SK-N-SH (cell line): ENCODE results near the gene FLACC1. TPM values are rescaled to one million over a fixed set of nuclear protein-coding genes. Genes with fewer than 3 reads are reported as not detected.

Source experiments
- CTCF ChIA-PET: fragments of 300-600, 350-600 bp; formaldehyde crosslinking; extraction: SDS; loops from one replicate; lab custom pipeline; 2021; lab: Yijun Ruan, JAX
- POLR2A ChIA-PET: fragments of 350-600 bp; sonication (Branson Sonifier 250); formaldehyde crosslinking; extraction: SDS; loops from one replicate; lab custom pipeline; 2020; ENCODE audit warnings: antibody characterized with exemption, inconsistent platforms; lab: Yijun Ruan, JAX
- DNase-seq: peaks from one replicate; pipeline ENCODE4 v3.0.0; 2012
- H2AFZ ChIP-seq: fragments of 200-600 bp; sonication (generic); 2 replicates; pipeline ENCODE4 v1.8.1; 2016; ENCODE audit warnings: antibody characterized with exemption, mild to moderate bottlenecking, low read depth
- H3F3A ChIP-seq: fragments of 200-600 bp; sonication (generic); replicated peaks from 2 replicates; pipeline ENCODE3; 2016; ENCODE audit warnings: antibody characterized with exemption, mild to moderate bottlenecking; ENCODE audit not compliant: insufficient read depth
- H3K27ac ChIP-seq, 2 experiments: fragments of 200-500 bp in 1 of 2; fragments of 200-600 bp in 1 of 2; sonication (Bioruptor generic) in 1 of 2; sonication (generic), shearing (Covaris generic) in 1 of 2; 2 replicates each; pipeline versions ENCODE4 v1.5.1 to v1.6.1; 2014 to 2016; ENCODE audit warnings: low read depth in 2 of 2, inconsistent platforms in 1 of 2, low read length in 1 of 2, mild to moderate bottlenecking in 1 of 2, mixed read lengths in 1 of 2
- H3K27me3 ChIP-seq: fragments of 200-600 bp; sonication (generic), shearing (Covaris generic); 2 replicates; pipeline ENCODE4 v1.6.1; 2016; ENCODE audit warnings: mixed run types; ENCODE audit not compliant: insufficient read depth
- H3K36me3 ChIP-seq, 2 experiments: fragments of 200-500 bp in 1 of 2; fragments of 200-600 bp in 1 of 2; sonication (Bioruptor generic) in 1 of 2; sonication (generic) in 1 of 2; replicated peaks in 1 of 2; 2 replicates each; pipeline versions ENCODE3 to v1.5.1; 2014 to 2016; ENCODE audit warnings: low read length in 1 of 2, mild to moderate bottlenecking in 1 of 2; ENCODE audit not compliant: insufficient read depth in 2 of 2, control insufficient read depth in 1 of 2
- H3K4me1 ChIP-seq, 2 experiments: fragments of 200-500 bp in 1 of 2; fragments of 200-600 bp in 1 of 2; sonication (Bioruptor generic) in 1 of 2; sonication (generic), shearing (Covaris generic) in 1 of 2; 2 replicates each; pipeline versions ENCODE4 v1.5.1 to v1.6.1; 2014 to 2016; ENCODE audit warnings: low read depth in 1 of 2, low read length in 1 of 2, mixed run types in 1 of 2; ENCODE audit not compliant: insufficient read depth in 2 of 2, control insufficient read depth in 1 of 2
- H3K4me2 ChIP-seq: fragments of 200-600 bp; sonication (generic), shearing (Covaris generic); 2 replicates; pipeline ENCODE4 v1.6.1; 2017; ENCODE audit warnings: mixed run types
- H3K4me3 ChIP-seq, 2 experiments: fragments of 200-500 bp in 1 of 2; fragments of 200-600 bp in 1 of 2; sonication (Bioruptor generic) in 1 of 2; sonication (generic), shearing (Covaris generic) in 1 of 2; 2 replicates each; pipeline versions ENCODE4 v1.5.1 to v1.8.1; 2014 to 2016; ENCODE audit warnings: low read depth in 2 of 2, inconsistent platforms in 1 of 2, low read length in 1 of 2, mild to moderate bottlenecking in 1 of 2, mixed read lengths in 1 of 2, moderate library complexity in 1 of 2
- H3K79me2 ChIP-seq: fragments of 200-600 bp; sonication (generic); 2 replicates; pipeline ENCODE4 v1.8.1; 2017; ENCODE audit warnings: mild to moderate bottlenecking; ENCODE audit not compliant: insufficient read depth
- H3K9ac ChIP-seq: fragments of 200-600 bp; sonication (generic); 2 replicates; pipeline ENCODE4 v1.6.1; 2017; ENCODE audit warnings: mixed run types
- H3K9me2 ChIP-seq: fragments of 200-600 bp; sonication (generic); 2 replicates; pipeline ENCODE4 v1.6.1; 2017; ENCODE audit warnings: mixed run types
- H3K9me3 ChIP-seq: fragments of 200-600 bp; sonication (generic); 2 replicates; pipeline ENCODE4 v1.6.1; 2017; ENCODE audit warnings: mixed run types, mild to moderate bottlenecking, moderate library complexity
- H4K20me1 ChIP-seq: fragments of 200-600 bp; sonication (generic); 2 replicates; pipeline ENCODE4 v1.6.1; 2017; ENCODE audit warnings: mild to moderate bottlenecking, mixed run types; ENCODE audit not compliant: insufficient read depth
- CHD2 ChIP-seq: fragments of 150-350 bp; IDR thresholded peaks from 2 replicates; pipeline ENCODE4 v1.6.1; 2018; ENCODE audit warnings: low read length; ENCODE audit not compliant: partially characterized antibody
- ELF1 ChIP-seq: IDR thresholded peaks from 2 replicates; pipeline ENCODE4 v1.4.0; 2012
- EZH2phosphoT487 ChIP-seq: fragments of 200-600 bp; sonication (generic); IDR thresholded peaks from 2 replicates; pipeline ENCODE4 v1.6.1; 2017; ENCODE audit warnings: low read depth, mixed run types, mild to moderate bottlenecking, antibody characterized with exemption, moderate library complexity, borderline replicate concordance
- FOSL2 ChIP-seq: IDR thresholded peaks from 2 replicates; pipeline ENCODE4 v1.4.0; 2012; ENCODE audit warnings: low read depth, mild to moderate bottlenecking, moderate library complexity, borderline replicate concordance
- FOXJ3 ChIP-seq: sonication (generic); formaldehyde crosslinking; IDR thresholded peaks from 2 replicates; pipeline ENCODE4 v1.5.1; 2020; ENCODE audit warnings: mild to moderate bottlenecking, missing genetic modification reagents
- FOXM1 ChIP-seq: IDR thresholded peaks from 2 replicates; pipeline ENCODE4 v1.4.0; 2012; ENCODE audit warnings: low read depth, mild to moderate bottlenecking
- GABPA ChIP-seq: IDR thresholded peaks from 2 replicates; pipeline ENCODE4 v1.4.0; 2012; ENCODE audit warnings: low read depth, mild to moderate bottlenecking
- GATA2 ChIP-seq: sonication (generic); formaldehyde crosslinking; IDR thresholded peaks from 2 replicates; pipeline ENCODE4 v1.5.0; 2020; ENCODE audit warnings: mild to moderate bottlenecking, missing genetic modification reagents
- MEF2A ChIP-seq: IDR thresholded peaks from 2 replicates; pipeline ENCODE4 v1.4.0; 2012; ENCODE audit warnings: low read depth, borderline replicate concordance
- MXI1 ChIP-seq: IDR thresholded peaks from 2 replicates; pipeline ENCODE4 v1.6.1; 2012; ENCODE audit warnings: mild to moderate bottlenecking, low read depth, low read length, improper control_type of control experiment
- NFIC ChIP-seq: IDR thresholded peaks from 2 replicates; pipeline ENCODE4 v1.4.0; 2012; ENCODE audit warnings: borderline replicate concordance
- NRF1 ChIP-seq: IDR thresholded peaks from 2 replicates; pipeline ENCODE4 v1.6.1; 2012; ENCODE audit warnings: low read depth, mild to moderate bottlenecking, low read length
- RCOR1 ChIP-seq: fragments of 150-350 bp; IDR thresholded peaks from 2 replicates; pipeline ENCODE4 v1.6.1; 2017; ENCODE audit warnings: antibody characterized with exemption, low read length
- SMC3 ChIP-seq: IDR thresholded peaks from 2 replicates; pipeline ENCODE4 v1.6.1; 2012; ENCODE audit warnings: low read depth, low read length, improper control_type of control experiment
- YY1 ChIP-seq: IDR thresholded peaks from 2 replicates; pipeline ENCODE4 v1.4.0; 2012; ENCODE audit warnings: low read depth, mild to moderate bottlenecking
- WGBS: methylation state at CpG from one replicate; pipeline ENCODE4 v1.1.6; 2017; ENCODE audit warnings: low lambda C conversion rate; 5-methylcytosine and 5-hydroxymethylcytosine counted together
- polyA plus RNA-seq, 3 experiments: library from polyadenylated mRNA; depleted of rRNA; stranded (reverse); fragments of >200 nt; gene quantifications; 2 replicates each; pipeline ENCODE4 v1.2.3, GENCODE V29; 2012
- TF ChIP-seq, protein P1 (sequence below): fragments of 150-350 bp; IDR thresholded peaks from 2 replicates; pipeline ENCODE4 v1.6.1; 2017; ENCODE audit warnings: antibody characterized with exemption, low read length, low read depth, borderline replicate concordance
- TF ChIP-seq, protein P2 (sequence below): fragments of 200-600 bp; sonication (generic); IDR thresholded peaks from 2 replicates; pipeline ENCODE4 v1.6.1; 2017; ENCODE audit warnings: antibody characterized with exemption, mild to moderate bottlenecking, moderate library complexity
- TF ChIP-seq, protein P3 (sequence below): IDR thresholded peaks from 2 replicates; pipeline ENCODE4 v1.6.1; 2012; ENCODE audit warnings: mild to moderate bottlenecking, low read depth, low read length, moderate library complexity
- TF ChIP-seq, protein P4 (sequence below): IDR thresholded peaks from 2 replicates; pipeline ENCODE4 v1.4.0; 2012; ENCODE audit warnings: low read depth, borderline replicate concordance
- TF ChIP-seq, protein P5 (sequence below): IDR thresholded peaks from 2 replicates; pipeline ENCODE4 v1.4.0; 2012; ENCODE audit warnings: low read depth, borderline replicate concordance

FLACC1 gene
- polyA plus RNA-seq, 1 of the 3 experiments (the other 2 are of a cell fraction) = 0.35 TPM

DNA sequence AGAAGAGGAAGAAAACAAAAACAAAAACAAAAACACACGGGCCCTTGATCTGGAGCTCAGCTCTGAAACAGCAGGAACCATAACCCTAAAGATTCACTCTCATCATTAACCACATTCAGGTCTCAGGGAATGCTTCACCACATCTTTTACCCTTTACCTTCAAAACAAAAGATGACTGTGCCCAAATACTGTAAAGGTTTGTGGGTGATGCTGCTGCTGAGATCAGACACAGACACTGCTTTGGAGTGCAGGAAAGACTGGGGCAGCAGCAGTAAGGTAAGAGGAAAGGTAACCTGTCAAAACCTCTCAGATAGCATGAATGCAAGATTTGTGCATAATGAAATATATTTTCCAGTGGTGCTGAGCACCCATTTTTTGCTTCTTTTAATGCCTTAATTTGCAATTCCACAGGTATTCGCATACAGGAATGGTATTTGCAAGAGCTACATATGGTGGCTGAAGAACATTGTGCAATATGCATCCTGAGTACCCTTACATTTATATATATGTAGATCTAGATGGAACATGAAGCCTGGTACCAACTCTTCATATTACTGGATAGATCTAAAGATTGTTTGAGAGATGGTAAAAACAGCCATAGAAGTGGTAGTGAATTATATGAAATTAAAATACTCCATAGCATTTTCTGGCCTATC is 4.1 kb upstream of the FLACC1 start:
- Histone ChIP-seq H3F3A (no peaks in the 10 kb centered on the region), H3K9me3 (peaks cover 4% of the 10 kb centered on the region; the same call in 1 of the 2 replicates), H3K79me2 (no peaks in the 10 kb centered on the region), H4K20me1 (no peaks in the 10 kb centered on the region), H3K4me2 (no peak overlapping the region), H3K36me3 (peaks cover 16 to 30% of the 10 kb centered on the region in 2 experiments), H3K27me3 (no peaks in the 10 kb centered on the region), H2AFZ (no peak overlapping the region), H3K9me2 (no peaks in the 10 kb centered on the region), H3K4me1 (no peaks in the 10 kb centered on the region), H3K4me3 (no peak overlapping the region), H3K9ac (no peak overlapping the region), H3K27ac (no peak overlapping the region)
- ChIA-PET CTCF (no interaction called here), POLR2A (no interaction called here)
- TF ChIP-seq RCOR1 (no peak), FOXJ3 (CRISPR knock-in tag) (no peak), YY1 (no peak), SMC3 (no peak), ELF1 (no peak), EZH2phosphoT487 (no peak), CHD2 (no peak), GABPA (no peak), FOSL2 (no peak), GATA2 (CRISPR knock-in tag) (no peak), FOXM1 (no peak), MEF2A (no peak), MXI1 (no peak), NRF1 (no peak), NFIC (no peak)
- TF ChIP-seq, protein P1, sequence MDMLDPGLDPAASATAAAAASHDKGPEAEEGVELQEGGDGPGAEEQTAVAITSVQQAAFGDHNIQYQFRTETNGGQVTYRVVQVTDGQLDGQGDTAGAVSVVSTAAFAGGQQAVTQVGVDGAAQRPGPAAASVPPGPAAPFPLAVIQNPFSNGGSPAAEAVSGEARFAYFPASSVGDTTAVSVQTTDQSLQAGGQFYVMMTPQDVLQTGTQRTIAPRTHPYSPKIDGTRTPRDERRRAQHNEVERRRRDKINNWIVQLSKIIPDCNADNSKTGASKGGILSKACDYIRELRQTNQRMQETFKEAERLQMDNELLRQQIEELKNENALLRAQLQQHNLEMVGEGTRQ = no peak
- TF ChIP-seq, protein P2, sequence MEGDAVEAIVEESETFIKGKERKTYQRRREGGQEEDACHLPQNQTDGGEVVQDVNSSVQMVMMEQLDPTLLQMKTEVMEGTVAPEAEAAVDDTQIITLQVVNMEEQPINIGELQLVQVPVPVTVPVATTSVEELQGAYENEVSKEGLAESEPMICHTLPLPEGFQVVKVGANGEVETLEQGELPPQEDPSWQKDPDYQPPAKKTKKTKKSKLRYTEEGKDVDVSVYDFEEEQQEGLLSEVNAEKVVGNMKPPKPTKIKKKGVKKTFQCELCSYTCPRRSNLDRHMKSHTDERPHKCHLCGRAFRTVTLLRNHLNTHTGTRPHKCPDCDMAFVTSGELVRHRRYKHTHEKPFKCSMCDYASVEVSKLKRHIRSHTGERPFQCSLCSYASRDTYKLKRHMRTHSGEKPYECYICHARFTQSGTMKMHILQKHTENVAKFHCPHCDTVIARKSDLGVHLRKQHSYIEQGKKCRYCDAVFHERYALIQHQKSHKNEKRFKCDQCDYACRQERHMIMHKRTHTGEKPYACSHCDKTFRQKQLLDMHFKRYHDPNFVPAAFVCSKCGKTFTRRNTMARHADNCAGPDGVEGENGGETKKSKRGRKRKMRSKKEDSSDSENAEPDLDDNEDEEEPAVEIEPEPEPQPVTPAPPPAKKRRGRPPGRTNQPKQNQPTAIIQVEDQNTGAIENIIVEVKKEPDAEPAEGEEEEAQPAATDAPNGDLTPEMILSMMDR = no peak
- TF ChIP-seq, protein P3, sequence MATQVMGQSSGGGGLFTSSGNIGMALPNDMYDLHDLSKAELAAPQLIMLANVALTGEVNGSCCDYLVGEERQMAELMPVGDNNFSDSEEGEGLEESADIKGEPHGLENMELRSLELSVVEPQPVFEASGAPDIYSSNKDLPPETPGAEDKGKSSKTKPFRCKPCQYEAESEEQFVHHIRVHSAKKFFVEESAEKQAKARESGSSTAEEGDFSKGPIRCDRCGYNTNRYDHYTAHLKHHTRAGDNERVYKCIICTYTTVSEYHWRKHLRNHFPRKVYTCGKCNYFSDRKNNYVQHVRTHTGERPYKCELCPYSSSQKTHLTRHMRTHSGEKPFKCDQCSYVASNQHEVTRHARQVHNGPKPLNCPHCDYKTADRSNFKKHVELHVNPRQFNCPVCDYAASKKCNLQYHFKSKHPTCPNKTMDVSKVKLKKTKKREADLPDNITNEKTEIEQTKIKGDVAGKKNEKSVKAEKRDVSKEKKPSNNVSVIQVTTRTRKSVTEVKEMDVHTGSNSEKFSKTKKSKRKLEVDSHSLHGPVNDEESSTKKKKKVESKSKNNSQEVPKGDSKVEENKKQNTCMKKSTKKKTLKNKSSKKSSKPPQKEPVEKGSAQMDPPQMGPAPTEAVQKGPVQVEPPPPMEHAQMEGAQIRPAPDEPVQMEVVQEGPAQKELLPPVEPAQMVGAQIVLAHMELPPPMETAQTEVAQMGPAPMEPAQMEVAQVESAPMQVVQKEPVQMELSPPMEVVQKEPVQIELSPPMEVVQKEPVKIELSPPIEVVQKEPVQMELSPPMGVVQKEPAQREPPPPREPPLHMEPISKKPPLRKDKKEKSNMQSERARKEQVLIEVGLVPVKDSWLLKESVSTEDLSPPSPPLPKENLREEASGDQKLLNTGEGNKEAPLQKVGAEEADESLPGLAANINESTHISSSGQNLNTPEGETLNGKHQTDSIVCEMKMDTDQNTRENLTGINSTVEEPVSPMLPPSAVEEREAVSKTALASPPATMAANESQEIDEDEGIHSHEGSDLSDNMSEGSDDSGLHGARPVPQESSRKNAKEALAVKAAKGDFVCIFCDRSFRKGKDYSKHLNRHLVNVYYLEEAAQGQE = no peak
- TF ChIP-seq, protein P4, sequence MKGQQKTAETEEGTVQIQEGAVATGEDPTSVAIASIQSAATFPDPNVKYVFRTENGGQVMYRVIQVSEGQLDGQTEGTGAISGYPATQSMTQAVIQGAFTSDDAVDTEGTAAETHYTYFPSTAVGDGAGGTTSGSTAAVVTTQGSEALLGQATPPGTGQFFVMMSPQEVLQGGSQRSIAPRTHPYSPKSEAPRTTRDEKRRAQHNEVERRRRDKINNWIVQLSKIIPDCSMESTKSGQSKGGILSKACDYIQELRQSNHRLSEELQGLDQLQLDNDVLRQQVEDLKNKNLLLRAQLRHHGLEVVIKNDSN = no peak
- TF ChIP-seq, protein P5, sequence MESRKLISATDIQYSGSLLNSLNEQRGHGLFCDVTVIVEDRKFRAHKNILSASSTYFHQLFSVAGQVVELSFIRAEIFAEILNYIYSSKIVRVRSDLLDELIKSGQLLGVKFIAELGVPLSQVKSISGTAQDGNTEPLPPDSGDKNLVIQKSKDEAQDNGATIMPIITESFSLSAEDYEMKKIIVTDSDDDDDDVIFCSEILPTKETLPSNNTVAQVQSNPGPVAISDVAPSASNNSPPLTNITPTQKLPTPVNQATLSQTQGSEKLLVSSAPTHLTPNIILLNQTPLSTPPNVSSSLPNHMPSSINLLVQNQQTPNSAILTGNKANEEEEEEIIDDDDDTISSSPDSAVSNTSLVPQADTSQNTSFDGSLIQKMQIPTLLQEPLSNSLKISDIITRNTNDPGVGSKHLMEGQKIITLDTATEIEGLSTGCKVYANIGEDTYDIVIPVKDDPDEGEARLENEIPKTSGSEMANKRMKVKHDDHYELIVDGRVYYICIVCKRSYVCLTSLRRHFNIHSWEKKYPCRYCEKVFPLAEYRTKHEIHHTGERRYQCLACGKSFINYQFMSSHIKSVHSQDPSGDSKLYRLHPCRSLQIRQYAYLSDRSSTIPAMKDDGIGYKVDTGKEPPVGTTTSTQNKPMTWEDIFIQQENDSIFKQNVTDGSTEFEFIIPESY = no peak
- no peak for DNase-seq
- WGBS = 90% methylated on average over 2 of the region's 2 CpGs
